Measurements from ENCODE around the gene ATF3.
A peak's percentile ranks its signal among the peaks of the same experiment; 100 is the strongest.

Gene ATF3

DNA sequence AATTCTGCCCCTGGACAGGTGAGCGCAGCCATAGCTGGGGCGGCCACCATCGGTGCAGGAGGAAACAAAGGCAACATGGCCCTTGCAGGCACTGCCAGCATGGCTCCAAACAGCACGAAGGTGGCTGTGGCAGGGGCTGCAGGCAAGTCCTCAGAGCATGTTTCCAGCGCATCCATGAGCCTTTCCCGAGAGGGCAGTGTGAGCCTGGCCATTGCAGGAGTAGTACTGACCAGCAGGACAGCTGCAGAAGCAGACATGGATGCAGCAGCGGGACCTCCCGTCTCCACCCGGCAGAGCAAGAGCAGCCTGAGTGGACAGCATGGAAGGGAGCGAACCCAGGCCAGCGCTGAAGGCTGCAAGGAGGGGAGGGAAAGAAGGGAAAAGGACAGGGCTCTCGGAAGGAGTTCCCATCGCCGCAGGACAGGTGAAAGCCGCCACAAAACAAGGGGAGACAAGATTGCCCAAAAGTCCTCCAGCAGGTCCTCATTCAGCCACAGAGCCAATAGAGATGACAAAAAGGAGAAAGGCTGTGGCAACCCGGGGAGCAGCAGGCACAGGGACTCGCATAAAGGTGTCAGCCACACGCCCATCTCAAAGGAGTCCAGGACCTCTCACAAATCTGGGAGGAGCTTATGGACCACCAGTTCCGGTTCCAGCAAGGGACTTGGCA, 17.4 kb downstream of the ATF3 start:
- no peak for DNase-seq (ENCODE audit: low read depth)
- no peak overlapping the region for H3K4me3 ChIP-seq (ENCODE audit: low read depth, low read length)
- no peak for TF ChIP-seq CTCF (conservative IDR thresholded peaks at IDR 0.05; ENCODE audit: low read depth, low read length)

- TF ChIP-seq CTCF (conservative IDR thresholded peaks at IDR 0.05; ENCODE audit: low read depth, low read length), result no peak
- no peak for DNase-seq (ENCODE audit: low read depth)
- H3K4me3 ChIP-seq (ENCODE audit: low read depth, low read length), result no peak overlapping the region
Observed at GRCh38 chr1:212628046-212628445, 19.5 kb downstream of the ATF3 start.

DNA sequence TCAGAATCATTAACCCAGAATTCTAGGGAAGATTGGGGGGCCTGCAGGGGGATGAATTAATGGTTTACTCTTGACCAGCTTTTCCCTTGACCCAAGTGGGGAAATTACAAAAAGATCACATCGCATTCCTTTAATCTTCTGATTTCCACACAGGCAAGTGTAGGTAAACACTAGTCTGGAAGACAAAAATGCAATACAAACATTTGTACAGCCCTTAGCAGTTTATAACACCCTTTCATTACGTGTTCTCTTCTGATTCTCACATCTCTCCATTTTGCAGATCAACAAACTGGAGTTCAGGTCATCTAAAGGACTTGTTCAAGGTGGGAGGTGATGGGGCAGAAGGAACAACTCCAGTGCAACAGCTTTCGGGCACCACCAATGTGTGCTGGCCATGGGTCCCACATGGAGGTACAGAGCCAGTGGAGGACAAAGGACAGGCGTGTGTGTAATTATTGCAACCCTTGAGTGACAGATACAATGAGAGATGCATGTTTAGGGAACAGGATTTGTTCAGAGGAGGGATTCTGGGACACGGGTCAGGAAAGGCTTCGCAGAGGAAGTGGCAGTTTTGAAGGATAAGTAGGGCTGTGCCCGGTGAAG, 20.4 kb downstream of the ATF3 start:
- TF ChIP-seq CTCF (conservative IDR thresholded peaks at IDR 0.05; ENCODE audit: low read depth, low read length), result no peak
- H3K4me3 ChIP-seq (ENCODE audit: low read depth, low read length), result no peak overlapping the region
- DNase-seq (ENCODE audit: low read depth), result no peak

GRCh38 chr1:212629450-212630157, 21.0 kb downstream of the ATF3 start:
- H3K4me3 ChIP-seq (ENCODE audit: low read depth, low read length), result no peak overlapping the region
- no peak for DNase-seq (ENCODE audit: low read depth)
- TF ChIP-seq CTCF (conservative IDR thresholded peaks at IDR 0.05; ENCODE audit: low read depth, low read length), result no peak

GRCh38 chr1:212630158-212630900, 21.8 kb downstream of the ATF3 start:
- peak; percentile 81 for DNase-seq (ENCODE audit: low read depth)
- H3K4me3 ChIP-seq (ENCODE audit: low read depth, low read length), result no peak overlapping the region
- TF ChIP-seq CTCF (conservative IDR thresholded peaks at IDR 0.05; ENCODE audit: low read depth, low read length), result peak; percentile 89

- no peak for DNase-seq (ENCODE audit: low read depth)
- no peak overlapping the region for H3K4me3 ChIP-seq (ENCODE audit: low read depth, low read length)
- TF ChIP-seq CTCF (conservative IDR thresholded peaks at IDR 0.05; ENCODE audit: low read depth, low read length), result no peak
Observed at GRCh38 chr1:212633161-212633560, 24.6 kb downstream of the ATF3 start.

Data from choroid plexus epithelial cell (primary cell).